ENCODE data around the gene CD4.

The CD4 gene

GRCh38 chr12:6868211-6869048 is 79.1 kb downstream of the CD4 start:
- DNase-seq (ENCODE audit: low read depth), result peak; percentile 41

- DNase-seq (ENCODE audit: low read depth), result peak; percentile 76
Observed at GRCh38 chr12:6869049-6870021, 80.0 kb downstream of the CD4 start.

- DNase-seq (ENCODE audit: low read depth), result peak; percentile 38
Observed at GRCh38 chr12:6870304-6870703, 81.0 kb downstream of the CD4 start.

Data from EH (cell line).